Measurements from ENCODE around the gene SF1.
A peak's percentile ranks its signal among the peaks of the same experiment; 100 is the strongest.

SF1 gene

DNA sequence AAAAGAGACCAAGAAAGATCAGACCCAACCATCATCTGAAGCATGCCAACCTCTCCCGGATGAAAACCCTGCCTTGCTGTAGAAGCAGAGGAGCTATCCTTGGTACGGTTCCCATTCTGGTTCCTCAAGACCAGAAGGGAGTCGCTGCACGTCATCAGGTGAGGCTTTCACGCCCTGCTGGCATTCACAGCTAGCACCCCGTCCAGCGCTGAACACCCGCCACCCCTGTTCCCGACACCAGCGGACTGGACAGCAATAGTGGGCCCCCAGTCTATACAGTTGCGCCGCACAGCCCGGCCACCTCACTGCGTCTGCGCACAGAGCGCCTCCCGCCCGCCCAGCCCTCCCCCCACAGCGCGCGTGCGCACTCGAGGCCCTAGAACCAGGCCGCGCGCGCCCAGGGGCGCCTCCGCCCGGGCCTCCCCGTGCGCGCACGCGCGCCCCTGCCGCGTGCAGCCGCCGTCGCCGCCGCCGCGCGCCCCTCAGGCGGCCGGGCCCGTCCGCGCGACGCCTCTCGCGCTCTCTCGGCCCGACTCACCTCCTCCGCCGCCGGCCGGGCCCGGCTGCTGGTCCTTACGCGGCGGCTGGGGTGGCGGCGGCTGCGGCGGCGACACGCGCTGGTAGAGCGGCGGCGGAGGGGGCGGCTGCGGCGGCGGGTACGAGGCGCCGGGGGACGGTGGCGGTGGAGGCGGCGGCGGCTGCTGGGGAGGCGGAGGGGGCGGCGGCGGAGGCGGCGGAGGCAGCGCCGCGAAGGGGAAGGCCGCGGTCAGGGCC lies 706 bp downstream of the SF1 start:
- DNase-seq: peak; percentile 76

DNA sequence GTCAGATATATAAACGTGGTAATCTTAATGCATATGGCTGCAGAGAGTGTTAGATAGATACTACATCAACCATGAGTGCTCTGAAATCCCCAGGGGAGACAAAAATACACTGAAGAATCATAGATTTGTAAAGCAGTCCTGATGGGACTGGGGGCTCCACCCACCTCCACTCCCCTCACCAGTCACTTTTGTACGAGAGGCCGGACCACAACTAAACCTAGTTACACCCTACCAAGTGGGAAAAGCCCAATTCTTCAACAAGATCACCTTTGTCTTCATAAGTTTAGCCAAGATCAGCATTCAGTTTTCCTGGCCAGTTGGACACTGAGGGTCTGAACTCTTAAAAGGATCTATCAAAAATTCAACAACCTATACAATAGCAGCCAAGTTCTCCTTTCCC lies 1.5 kb downstream of the SF1 start:
- DNase-seq: no peak

DNA sequence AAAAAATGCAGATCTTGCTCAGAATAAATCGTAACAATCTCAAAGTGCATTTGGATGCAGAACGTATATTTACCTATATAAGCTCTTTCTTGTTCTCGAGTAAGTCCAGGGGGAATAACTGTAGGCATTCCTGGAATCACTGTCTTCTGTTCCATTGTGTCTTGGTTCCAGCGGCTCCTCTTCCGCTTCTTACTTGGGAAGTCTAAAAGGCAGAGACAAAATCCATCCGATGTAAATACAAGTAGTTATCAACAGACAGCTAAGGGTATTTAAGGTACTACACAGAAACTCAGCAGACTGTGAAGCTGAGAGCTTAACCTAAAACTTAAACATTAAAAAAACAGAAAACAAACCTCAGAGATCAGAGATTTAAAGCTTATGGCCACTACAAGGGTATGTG lies 1.9 kb downstream of the SF1 start:
- no peak for DNase-seq

DNA sequence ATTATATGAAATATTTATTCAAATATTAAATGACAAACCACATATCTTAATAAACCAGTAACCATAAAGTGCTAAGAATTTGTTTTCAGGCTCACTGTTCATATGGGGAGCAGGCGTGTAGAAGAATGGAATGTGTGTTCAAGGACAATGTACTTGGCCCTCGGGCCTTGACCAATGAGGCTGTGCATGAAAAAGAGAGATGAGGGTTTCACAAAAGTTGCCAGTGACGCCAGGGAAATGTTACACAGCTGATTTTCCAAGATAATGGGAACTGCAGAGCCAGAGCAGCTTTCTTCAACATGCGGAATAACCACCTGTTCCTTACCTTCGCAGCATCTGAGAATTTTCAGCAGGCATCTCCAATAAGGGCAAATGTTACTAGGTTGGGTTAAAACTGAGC lies 4.2 kb downstream of the SF1 start:
- DNase-seq: no peak

DNA sequence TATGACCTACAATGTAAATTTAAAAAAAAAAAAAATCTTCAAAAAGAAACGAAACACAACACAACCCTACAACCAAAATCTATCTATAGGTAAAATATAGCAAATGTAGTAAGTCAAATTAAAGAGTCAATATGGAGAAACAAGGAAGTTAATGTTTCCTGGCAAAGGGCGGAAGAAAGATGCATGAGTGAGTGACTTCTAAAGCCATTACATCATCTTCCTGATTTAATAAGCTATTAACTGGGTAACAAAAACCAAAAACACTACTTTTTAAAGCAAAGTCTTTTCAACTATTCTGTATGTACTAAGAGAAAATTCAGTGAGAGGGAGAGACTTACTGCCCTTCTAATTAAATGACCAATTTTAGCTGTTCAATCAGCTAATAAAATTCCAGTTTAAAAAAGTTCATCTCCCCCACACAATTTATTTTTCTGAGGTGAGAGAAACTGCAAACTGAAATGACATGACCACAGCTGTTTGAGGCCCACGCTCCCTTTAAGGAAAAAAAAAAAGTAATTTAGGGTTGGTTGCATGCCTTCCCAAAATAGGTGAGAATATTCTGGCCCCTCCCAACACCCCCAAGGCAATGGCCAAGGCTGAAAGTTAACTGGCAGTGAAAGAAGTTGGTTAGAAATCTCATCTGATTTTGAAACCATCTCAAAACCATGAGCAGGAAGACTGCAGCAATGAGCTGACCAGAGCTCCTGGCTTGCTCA lies 5.9 kb downstream of the SF1 start:
- DNase-seq: no peak

DNA sequence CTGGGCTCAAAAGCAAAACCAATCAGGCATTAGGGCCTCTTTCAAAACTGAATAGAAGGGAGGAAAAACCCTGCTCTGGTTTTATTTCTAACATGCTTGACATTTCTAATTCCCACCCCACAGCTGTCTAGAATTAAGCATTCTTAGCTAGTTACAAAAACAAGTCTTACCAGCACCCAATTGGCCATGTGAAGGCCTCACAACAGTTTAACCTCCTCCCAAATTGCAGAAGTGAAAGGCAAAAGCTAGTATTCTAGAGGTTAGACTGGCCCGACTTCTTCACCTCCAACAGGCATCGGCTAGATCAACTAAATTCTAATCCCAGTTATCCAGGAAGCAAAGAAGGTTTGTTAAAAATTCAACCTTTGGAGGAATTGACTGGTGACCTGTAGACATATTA lies 6.5 kb downstream of the SF1 start:
- DNase-seq: no peak

DNA sequence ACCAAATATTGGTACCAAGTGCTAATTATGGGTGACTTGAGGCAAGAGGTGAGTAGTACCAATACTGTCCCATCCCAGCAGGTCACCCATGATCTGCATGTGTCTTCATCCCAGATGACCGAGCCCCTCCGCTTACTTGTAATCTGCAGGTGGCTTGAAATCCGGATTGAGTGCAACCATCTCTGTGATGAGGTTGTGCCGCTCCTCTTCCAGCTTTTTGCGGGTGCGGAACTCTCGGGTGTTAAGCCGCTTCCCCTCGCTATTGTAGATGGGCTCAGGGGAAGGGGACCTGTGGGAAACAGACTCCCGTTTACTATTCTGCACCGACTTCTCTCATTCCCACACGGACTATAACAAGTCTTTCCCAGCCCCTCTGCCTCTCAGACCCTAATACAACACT lies 8.2 kb downstream of the SF1 start:
- no peak for DNase-seq

DNA sequence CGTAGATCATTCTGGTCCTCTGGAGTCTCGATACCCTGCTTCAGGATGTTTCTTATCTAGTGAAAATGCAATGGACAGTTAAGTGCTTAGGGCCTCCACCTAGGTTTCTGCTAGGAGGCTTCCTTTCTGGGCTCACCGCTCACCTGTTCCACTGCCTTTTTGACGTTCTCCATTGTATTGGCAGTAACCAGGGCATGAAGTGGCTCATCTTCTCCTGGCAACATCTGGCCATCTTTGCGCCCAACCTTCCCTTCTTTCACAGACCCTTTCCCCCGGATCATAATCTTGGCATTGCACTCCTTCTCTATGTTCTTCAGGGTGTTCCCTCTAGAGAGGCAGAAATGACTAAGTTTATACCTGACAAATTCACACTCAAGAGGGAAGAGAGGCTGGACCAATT lies 9.1 kb downstream of the SF1 start:
- no peak for DNase-seq

DNA sequence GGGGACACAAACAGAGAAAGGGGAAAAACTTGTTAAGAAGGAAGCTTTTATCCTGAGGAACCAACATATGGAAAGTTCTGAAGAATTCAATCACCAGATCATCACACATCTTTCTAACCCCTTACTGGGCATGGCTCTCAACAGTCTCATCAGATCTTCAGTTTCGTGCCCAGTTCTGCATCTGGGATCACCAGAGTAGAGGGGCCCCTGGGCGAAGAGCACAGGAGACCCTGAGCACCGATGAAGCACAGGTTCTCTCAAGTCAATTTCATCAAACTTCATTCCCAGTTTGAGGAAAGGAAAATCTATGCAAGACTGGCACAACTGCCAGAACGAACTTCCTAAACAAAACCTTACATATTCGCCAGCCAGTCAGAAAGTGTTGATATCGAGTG lies 10.0 kb downstream of the SF1 start:
- DNase-seq: no peak

DNA sequence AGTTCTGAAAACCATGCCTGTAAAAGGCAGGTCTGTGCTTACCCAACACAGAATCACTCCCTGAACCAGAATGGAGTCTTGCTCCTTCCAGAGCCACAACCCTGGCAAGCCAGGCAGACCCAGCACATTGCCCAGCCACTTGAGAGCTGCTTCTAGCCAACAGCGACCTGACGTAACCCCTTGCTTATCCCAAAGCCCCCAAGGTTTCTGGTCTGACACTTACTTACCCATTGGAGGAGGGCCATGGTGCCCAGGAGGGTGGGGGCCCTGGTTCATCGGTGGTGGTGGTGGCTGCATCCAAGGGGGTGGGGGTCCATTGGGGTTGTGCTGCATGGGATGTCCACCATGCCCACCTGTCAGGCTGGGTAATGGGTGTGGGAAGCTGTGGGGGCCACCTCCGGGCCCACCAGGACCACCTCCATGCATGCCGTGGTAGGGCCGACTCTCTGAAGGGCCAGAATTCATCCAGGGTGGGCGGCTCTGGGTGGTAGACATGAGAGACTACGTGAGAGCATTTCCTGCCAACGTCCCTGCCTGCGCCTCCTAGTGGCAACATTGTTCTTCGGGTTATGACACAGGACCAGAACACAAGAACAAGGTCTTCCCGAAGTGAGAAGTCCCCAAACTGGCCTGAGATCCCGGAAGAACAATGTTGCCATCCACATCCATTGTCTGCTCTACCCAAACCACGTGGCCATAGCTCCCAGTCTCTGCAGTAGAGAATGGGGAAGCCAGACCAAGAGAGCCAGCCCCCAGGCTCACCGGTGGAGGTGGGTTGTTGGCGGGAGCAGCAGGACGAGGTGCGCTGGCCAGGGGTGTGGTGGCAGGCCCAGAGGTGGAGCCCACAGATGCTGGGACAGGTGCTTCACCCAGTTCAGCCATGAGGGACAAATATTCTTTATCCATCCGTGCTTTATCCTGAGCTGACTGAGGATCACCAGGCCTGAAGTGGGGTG lies 10.7 kb downstream of the SF1 start:
- peak; percentile 22 for DNase-seq

DNA sequence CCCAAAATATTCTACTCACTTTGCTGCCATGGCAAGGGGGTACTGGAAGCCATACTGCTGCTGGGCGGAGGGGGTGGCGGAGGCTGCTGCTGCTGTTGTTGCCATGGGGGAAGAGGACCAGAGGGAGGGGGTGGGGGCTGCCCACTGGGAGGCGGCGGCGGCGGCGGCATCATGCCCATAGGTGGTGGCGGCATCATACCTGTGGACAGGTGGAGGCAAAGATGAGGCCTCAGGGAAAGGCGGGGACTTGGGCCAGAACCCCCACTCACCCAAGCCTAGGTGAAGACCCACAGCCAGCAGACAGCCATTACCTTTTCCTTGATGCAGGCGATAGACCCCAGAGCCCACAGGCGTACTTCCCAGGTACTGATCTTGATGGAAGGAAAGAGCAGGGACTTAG lies 11.5 kb downstream of the SF1 start:
- DNase-seq: no peak

DNA sequence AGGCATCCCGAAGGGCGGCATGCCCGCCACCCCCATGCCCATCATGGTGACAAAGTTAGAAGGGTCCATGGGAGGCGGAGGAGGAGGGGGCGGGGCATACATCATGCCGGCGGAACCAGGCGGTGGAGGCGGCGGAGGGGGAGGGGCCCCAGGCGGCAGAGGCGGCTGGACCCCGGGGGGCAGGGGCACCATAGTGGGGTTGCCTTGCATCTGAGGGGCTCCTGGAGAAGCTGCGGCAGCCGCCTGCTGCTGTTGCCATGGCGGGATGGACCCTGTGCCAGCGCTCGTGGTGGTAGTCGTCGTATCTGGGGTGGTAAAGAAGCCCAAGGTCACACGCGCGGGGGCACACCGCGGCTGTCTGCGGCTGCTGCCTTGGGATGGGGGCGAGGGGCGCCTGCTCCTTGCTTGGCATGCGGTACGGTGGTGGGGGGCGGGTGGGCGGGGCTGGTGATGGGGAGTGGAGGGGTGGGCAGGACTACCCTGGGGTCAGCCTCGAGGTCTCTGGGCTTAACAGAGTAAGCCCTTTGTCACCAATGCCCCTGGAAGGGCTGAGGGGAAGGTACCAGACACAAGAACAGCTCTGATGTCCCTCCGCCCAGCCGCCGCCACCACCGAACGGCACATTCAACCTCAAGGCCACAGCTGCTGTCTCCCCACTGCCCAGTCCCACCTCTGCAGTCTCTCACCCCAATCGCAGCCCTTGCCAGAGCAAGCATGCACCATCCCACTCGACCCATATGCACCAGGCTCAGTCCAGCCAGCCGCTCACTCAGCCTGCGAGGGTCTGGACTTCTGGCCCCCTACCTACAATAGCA lies 12.3 kb downstream of the SF1 start:
- no peak for DNase-seq

DNA sequence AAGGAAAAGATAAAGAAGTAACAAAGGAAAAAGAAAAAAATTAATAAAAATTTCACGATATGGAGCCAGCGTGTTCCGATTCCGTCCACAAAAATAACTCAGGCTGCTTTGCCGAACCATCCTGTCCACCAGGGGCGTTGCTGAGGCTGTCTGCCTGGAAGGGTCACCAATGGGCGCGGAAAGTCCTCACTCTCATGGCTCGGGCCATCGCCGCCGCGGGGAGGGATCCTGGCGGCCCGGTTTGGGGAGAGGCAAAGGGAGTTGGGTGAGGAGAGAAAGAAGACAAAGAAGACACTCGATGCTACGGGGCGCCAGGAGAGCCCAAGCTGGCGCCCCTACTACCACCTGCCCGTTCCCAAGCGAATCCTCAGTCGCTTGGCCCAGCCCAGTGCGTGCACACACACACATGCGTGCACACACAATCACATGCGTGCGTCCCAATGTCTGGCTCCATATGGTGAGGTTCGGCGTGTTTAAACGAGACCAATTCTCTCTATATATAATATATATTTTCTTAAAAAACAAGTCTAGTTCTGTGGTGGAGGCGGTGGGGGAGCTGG lies 13.0 kb downstream of the SF1 start:
- no peak for DNase-seq

DNA sequence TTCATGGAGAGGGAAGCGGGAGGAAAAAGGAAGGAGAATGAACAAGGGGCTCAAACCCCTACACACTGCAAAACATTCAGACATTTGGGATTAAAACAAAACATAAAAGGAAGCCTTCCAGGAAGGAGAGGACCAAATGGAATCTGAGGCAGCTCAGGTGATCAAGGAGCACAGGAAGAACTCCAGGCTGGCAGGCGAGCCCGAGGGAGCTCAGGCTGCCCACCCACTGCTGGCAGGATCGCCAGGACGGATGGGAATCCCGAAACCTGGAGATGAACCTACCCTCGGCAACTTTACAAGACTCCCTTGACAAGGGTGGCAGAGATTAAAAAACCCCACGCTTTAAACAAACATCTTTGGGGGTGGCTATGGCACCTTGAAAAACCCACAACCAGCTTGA lies 13.6 kb downstream of the SF1 start:
- DNase-seq: no peak

DNA sequence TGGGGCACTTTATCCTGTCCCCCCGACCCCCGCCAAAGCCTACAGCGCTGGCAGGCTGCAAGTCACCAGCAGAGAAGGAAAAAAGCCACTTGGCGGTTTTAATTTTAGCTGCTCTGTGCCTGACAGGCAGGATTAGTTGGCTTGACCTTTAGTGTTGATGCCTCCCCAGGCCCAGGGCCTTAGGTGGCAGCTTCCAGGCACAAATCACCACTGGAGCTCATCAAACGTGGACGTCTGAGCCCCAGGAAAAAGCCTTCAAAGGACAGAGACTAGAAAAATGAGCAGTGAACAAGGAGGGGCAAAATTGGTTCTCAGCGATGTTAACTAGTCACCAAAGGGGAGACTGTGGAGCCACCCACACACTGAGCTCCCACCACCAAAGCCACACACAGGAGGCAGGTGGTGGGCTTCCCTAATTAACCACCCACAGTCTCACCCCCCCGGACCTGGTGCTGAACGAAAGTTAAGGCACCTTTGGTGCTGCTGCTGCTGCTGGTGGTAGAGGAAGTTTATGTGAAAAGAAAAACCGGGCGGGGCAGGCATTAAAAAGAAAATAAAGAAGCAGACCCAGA lies 14.2 kb downstream of the SF1 start:
- no peak for DNase-seq

DNA sequence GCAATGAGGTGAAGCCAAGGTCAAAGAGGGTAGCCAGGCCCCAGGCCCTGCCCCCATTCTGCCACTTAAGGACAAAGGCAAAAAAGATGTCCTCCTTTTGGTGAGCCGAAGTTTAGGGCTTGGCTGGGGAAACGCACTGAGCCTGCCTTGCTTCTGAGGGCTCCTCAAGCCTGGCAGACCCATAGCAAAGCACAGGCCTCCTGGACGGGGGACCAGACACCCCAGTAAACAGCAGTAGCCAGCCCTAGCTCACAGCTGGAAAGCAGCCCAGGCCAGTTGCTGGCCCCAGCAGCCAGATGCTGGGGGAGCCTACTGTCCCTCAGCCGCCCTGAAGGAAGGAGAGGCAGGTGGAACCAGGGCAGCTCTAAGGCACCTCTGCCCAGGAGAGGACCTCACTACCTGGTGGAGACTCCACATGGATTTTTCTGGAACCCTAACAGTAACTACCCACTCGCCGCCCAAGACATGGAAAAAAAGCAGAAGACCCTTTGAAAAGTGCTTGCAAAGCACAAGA lies 14.8 kb downstream of the SF1 start:
- no peak for DNase-seq

DNA sequence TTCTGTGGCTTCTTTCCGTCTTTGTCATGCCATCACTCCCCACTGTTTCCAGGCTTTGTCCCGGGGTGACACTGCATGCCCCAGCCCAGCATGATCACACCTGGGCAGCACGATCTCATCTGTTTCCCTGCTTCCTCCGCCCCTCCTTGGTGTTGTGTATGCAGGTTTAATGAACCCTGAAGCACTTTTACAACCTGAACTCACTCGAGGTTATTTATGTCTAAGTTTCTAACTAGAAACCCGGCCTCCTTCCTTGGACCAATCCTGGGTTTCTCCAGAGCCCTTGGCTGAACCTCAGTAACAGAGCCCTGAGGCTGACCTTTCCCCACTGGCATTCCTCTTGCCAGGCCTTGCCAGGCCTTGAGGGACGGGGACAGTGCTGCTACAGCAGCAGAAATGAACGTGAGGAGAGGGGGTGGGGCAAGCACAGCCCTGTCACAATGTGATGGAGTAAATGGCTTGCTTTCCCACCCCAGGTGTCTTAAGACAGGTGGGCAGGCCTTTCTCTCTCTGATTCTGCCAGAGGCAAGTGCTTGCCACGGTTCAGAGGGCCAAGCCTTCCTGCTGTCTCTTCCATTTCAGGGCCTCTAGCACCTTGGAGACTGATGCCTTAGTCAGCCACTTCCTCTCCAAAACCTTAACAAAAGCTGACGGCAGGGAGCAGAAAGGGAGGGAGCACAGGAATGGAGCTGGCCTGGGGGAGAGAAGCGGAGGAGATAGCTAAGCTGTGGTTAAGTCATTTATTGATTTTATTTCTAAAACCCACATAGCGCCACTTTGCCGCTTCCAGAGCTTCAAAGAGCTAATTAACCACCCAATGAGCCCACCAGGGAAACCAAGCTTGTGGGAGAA lies 15.4 kb downstream of the SF1 start:
- no peak for DNase-seq

DNA sequence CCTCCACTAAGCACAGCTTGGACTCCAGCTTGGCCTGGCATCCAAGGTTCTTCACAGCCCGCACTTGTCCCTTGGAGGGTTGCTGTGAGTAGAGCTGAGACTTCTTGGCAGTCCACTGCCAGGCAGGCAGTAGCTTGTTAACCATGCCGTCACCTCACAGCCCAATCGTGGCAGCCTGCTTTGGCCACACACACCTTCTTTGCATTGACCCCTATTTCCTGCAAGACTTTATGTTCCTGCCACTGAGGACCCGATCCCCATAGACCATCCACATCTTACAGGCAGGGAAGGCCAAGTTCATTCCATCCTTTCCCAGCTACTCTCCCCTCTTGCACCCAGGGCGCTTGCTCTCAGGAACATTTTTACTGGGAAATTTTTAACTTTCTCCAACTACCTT lies 16.1 kb downstream of the SF1 start:
- DNase-seq: no peak

DNA sequence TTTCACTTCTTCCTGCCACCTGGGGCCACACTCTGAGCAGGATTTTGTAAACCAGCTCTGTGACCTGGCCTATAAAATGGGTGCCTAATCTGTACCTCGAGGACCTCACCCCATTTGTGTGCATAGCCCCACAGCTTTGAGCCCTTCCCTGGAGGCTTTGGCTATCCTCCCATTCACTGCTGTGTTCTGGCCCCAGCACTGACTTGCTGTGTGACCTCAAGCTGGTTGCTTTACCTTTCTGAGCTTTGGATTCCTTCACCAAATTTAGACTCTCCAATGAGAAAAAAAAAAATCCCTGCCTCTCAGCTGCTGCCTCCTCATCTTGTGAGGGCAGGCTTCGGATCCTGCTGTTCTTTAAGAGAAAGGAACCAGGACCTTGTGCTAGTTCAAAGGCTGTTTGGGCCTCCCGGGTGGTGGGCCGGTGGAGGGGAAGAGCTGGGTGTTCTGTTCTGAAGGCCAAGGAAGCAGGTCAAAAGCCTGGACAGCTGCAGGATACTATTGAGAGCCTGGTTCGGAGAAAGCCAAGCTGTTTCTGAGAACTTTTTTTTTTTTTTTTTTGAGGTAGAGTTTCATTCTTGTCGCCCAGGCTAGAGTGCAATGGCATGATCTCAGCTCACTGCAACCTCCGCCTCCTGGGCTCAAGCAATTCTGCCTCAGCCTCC lies 17.5 kb downstream of the SF1 start:
- DNase-seq: no peak

All from NCI-H1092 treated with DMSO at 0.1 percent for 48 hours (cell line).